IMR-90 (cell line): ENCODE data around the gene CFAP73.

Experiments used
- CEBPB ChIP-seq: IDR thresholded peaks from 2 replicates; pipeline ENCODE4 v1.6.1; 2012; ENCODE audit warnings: low read depth, low read length, improper control_type of control experiment
- CHD1 ChIP-seq: IDR thresholded peaks from 2 replicates; pipeline ENCODE4 v1.6.1; 2012; ENCODE audit warnings: low read depth, low read length, improper control_type of control experiment
- MAFK ChIP-seq: IDR thresholded peaks from 2 replicates; pipeline ENCODE4 v1.6.1; 2012; ENCODE audit warnings: low read depth, low read length, improper control_type of control experiment
- MAZ ChIP-seq: IDR thresholded peaks from 2 replicates; pipeline ENCODE4 v1.6.1; 2012; ENCODE audit warnings: low read depth, mild to moderate bottlenecking, low read length, improper control_type of control experiment, moderate library complexity, borderline replicate concordance
- NFE2L2 ChIP-seq: fragments of 150-350 bp; IDR thresholded peaks from 2 replicates; pipeline ENCODE4 v1.6.1; 2016; ENCODE audit warnings: low read depth, mild to moderate bottlenecking, low read length
- POLR2A ChIP-seq: IDR thresholded peaks from 2 replicates; pipeline ENCODE4 v1.6.1; 2012; ENCODE audit warnings: mild to moderate bottlenecking, low read depth, low read length
- RFX5 ChIP-seq: IDR thresholded peaks from 2 replicates; pipeline ENCODE4 v1.8.0; 2012; ENCODE audit warnings: low read depth, mild to moderate bottlenecking, low read length, moderate library complexity
- SMC3 ChIP-seq: fragments of 150-350 bp; IDR thresholded peaks from 2 replicates; pipeline ENCODE4 v1.6.1; 2016; ENCODE audit warnings: low read depth, mild to moderate bottlenecking, antibody characterized with exemption, low read length, moderate library complexity
- TF ChIP-seq, protein P1 (sequence below): conservative IDR thresholded peaks from 2 replicates; pipeline ENCODE4 v1.5.1; 2012; ENCODE audit warnings: mild to moderate bottlenecking, low read depth, low read length, improper control_type of control experiment
- TF ChIP-seq, protein P2 (sequence below): fragments of 150-350 bp; IDR thresholded peaks from 2 replicates; pipeline ENCODE4 v1.6.1; 2017; ENCODE audit warnings: mild to moderate bottlenecking, antibody characterized with exemption, low read length, low read depth

DNA sequence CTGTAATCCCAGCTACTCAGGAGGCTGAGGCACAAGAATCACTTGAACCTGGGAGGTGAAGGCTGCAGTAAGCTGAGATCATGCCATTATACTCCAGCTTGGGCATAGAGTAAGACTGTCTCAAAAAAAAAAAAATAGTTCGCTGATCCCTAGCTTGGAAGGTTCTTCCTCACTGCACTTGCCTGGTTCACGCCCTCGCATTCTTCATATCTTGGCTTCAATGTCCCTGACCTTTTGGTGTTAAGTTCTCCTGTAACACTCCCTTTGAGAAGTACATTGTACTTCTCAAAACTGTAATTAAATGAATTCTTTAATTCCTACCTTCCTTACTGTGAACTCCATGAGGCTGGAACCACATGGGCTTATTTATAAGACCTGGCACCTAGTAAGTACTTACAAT is 55.3 kb downstream of the CFAP73 start:
- TF ChIP-seq, protein P1, sequence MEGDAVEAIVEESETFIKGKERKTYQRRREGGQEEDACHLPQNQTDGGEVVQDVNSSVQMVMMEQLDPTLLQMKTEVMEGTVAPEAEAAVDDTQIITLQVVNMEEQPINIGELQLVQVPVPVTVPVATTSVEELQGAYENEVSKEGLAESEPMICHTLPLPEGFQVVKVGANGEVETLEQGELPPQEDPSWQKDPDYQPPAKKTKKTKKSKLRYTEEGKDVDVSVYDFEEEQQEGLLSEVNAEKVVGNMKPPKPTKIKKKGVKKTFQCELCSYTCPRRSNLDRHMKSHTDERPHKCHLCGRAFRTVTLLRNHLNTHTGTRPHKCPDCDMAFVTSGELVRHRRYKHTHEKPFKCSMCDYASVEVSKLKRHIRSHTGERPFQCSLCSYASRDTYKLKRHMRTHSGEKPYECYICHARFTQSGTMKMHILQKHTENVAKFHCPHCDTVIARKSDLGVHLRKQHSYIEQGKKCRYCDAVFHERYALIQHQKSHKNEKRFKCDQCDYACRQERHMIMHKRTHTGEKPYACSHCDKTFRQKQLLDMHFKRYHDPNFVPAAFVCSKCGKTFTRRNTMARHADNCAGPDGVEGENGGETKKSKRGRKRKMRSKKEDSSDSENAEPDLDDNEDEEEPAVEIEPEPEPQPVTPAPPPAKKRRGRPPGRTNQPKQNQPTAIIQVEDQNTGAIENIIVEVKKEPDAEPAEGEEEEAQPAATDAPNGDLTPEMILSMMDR, result no peak
- TF ChIP-seq MAZ, result no peak
- TF ChIP-seq SMC3, result no peak
- TF ChIP-seq CHD1, result no peak
- TF ChIP-seq, protein P2, sequence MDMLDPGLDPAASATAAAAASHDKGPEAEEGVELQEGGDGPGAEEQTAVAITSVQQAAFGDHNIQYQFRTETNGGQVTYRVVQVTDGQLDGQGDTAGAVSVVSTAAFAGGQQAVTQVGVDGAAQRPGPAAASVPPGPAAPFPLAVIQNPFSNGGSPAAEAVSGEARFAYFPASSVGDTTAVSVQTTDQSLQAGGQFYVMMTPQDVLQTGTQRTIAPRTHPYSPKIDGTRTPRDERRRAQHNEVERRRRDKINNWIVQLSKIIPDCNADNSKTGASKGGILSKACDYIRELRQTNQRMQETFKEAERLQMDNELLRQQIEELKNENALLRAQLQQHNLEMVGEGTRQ, result no peak
- no peak for TF ChIP-seq RFX5
- no peak for TF ChIP-seq POLR2A
- no peak for TF ChIP-seq NFE2L2
- no peak for TF ChIP-seq MAFK
- TF ChIP-seq CEBPB, result no peak
